HepG2 (cell line): ENCODE measurements around the gene SEC14L5. TPM values are rescaled to one million over a fixed set of nuclear protein-coding genes. Genes with fewer than 3 reads are reported as not detected.

ENCODE experiments used
- ATAC-seq: fragments of 200-7000 bp; cut with Tn5 transposase; 3 replicates; pipeline ENCODE4 v1.9.1; 2020; ENCODE audit warnings: mild to moderate bottlenecking, moderate library complexity
- BruUV-seq: library from RNA; stranded (reverse); fragments of 400-500 nt; replicated peaks from 2 replicates; lab custom pipeline; 2021; lab: Mats Ljungman, UMichigan
- CTCF ChIA-PET: fragments of 300-600 bp; formaldehyde crosslinking; extraction: SDS; loops from one replicate; lab custom pipeline; 2021; ENCODE audit warnings: low total read pairs, inconsistent platforms, low intra/inter-chr PET ratio; lab: Yijun Ruan, JAX
- POLR2A ChIA-PET: fragments of 350-600 bp; sonication (Branson Sonifier 250); formaldehyde crosslinking; loops from one replicate; lab custom pipeline; 2020; ENCODE audit warnings: antibody characterized with exemption, inconsistent platforms; lab: Yijun Ruan, JAX
- DNase-seq: peaks from one replicate; pipeline ENCODE4 v3.0.0-alpha.2; 2015; ENCODE audit warnings: low spot score
- FAIRE-seq: peaks from 3 replicates; lab custom pipeline; 2011; peaks lifted over from hg19 to GRCh38; lab: Jason Lieb, UNC
- H2AFZ ChIP-seq: one replicate; pipeline ENCODE4 v1.6.1; 2011; ENCODE audit warnings: low read length, inconsistent platforms
- H3K27ac ChIP-seq: fragments of 300-600 bp; 3 replicates; pipeline ENCODE4 v1.8.0; 2011; ENCODE audit warnings: mixed run types, mild to moderate bottlenecking, mixed read lengths, low read length, inconsistent platforms; ENCODE audit not compliant: insufficient read depth; ENCODE audit errors: extremely low read length
- H3K27me3 ChIP-seq, 2 experiments: fragments of 200-600 bp in 1 of 2; 2 replicates in 1 of 2; 3 replicates in 1 of 2; pipeline versions ENCODE4 v1.6.0 to v1.8.0; 2011; ENCODE audit warnings: low read length in 2 of 2, mild to moderate bottlenecking in 2 of 2, moderate library complexity in 2 of 2, inconsistent platforms in 1 of 2; ENCODE audit not compliant: insufficient read depth in 2 of 2, control insufficient read depth in 1 of 2
- H3K36me3 ChIP-seq, 2 experiments: fragments of 200-600 bp in 1 of 2; replicated peaks in 1 of 2; 2 replicates in 1 of 2; 3 replicates in 1 of 2; pipeline versions ENCODE4 v1.5.1 to v1.8.0; 2011; ENCODE audit warnings: low read length in 2 of 2, inconsistent platforms in 1 of 2; ENCODE audit not compliant: insufficient read depth in 2 of 2, control insufficient read depth in 1 of 2
- H3K4me1 ChIP-seq: 2 replicates; pipeline ENCODE4 v1.5.1; 2012; ENCODE audit warnings: low read length, inconsistent platforms; ENCODE audit not compliant: insufficient read depth
- H3K4me2 ChIP-seq: 2 replicates; pipeline ENCODE4 v1.6.0; 2011; ENCODE audit warnings: low read depth, low read length, inconsistent platforms
- H3K4me3 ChIP-seq, 3 experiments: fragments of 200-600 bp in 1 of 3; sonication (generic), shearing (Covaris generic) in 1 of 3; replicated peaks in 1 of 3; 2 replicates each; pipeline ENCODE4 v1.5.1; 2011 to 2016; ENCODE audit warnings: low read length in 3 of 3, inconsistent platforms in 2 of 3, low read depth in 2 of 3, mild to moderate bottlenecking in 2 of 3, control low read depth in 1 of 3, mixed read lengths in 1 of 3; ENCODE audit not compliant: insufficient read depth in 1 of 3
- H3K79me2 ChIP-seq: one replicate; pipeline ENCODE4 v1.6.1; 2011; ENCODE audit warnings: low read length, inconsistent platforms; ENCODE audit not compliant: insufficient read depth
- H3K9ac ChIP-seq: 2 replicates; pipeline ENCODE4 v1.6.0; 2011; ENCODE audit warnings: mild to moderate bottlenecking, low read depth, low read length, inconsistent platforms; ENCODE audit not compliant: insufficient read depth
- H3K9me3 ChIP-seq: 2 replicates; pipeline ENCODE4 v1.5.1; 2012; ENCODE audit warnings: mild to moderate bottlenecking, low read length
- H4K20me1 ChIP-seq: 2 replicates; pipeline ENCODE4 v1.6.0; 2011; ENCODE audit warnings: inconsistent platforms, mild to moderate bottlenecking, low read length, moderate library complexity; ENCODE audit not compliant: insufficient read depth
- CBX5 ChIP-seq: sonication (generic); formaldehyde crosslinking; IDR thresholded peaks from 2 replicates; pipeline ENCODE4 v1.4.0; 2020; ENCODE audit warnings: missing genetic modification reagents, borderline replicate concordance
- CTCF ChIP-seq: sonication (generic); formaldehyde crosslinking; IDR thresholded peaks from 2 replicates; pipeline ENCODE4 v1.5.0; 2020; ENCODE audit warnings: mild to moderate bottlenecking, missing genetic modification reagents, moderate library complexity
- MTA1 ChIP-seq: sonication (generic); formaldehyde crosslinking; IDR thresholded peaks from 2 replicates; pipeline ENCODE4 v1.4.0; 2020; ENCODE audit warnings: missing genetic modification reagents, mild to moderate bottlenecking, borderline replicate concordance
- NFYC ChIP-seq: IDR thresholded peaks from 2 replicates; pipeline ENCODE4 v1.6.1; 2016; ENCODE audit warnings: missing genetic modification reagents, missing compliant biosample characterization
- TBX2 ChIP-seq: sonication (generic); formaldehyde crosslinking; IDR thresholded peaks from 2 replicates; pipeline ENCODE4 v1.5.0; 2020; ENCODE audit warnings: missing genetic modification reagents, mild to moderate bottlenecking, borderline replicate concordance
- ZKSCAN1 ChIP-seq: fragments of 150-350 bp; IDR thresholded peaks from 2 replicates; pipeline ENCODE4 v1.6.1; 2014; ENCODE audit warnings: low read length
- ZMYM3 ChIP-seq: sonication (generic); formaldehyde crosslinking; IDR thresholded peaks from 2 replicates; pipeline ENCODE4 v1.5.1; 2020; ENCODE audit warnings: mild to moderate bottlenecking, missing genetic modification reagents
- ZNF788 ChIP-seq: sonication (generic); formaldehyde crosslinking; IDR thresholded peaks from 2 replicates; pipeline ENCODE4 v1.5.0; 2020; ENCODE audit warnings: mild to moderate bottlenecking, missing genetic modification reagents, borderline replicate concordance
- WGBS: methylation state at CpG from one replicate; pipeline ENCODE4 v1.1.6; 2017; ENCODE audit warnings: low lambda C conversion rate; 5-methylcytosine and 5-hydroxymethylcytosine counted together
- in situ Hi-C: cut with HindIII; loops from 2 replicates; pipeline ENCODE4 v1.10.0; 2017; ENCODE audit warnings: low pct_unique_long_range_greater_than_20kb; ENCODE audit not compliant: extremely low pct_ligation_motif_present
- intact Hi-C: fragments of 100-400 bp; cut with micrococcal nuclease; formaldehyde crosslinking; loops from one replicate; pipeline ENCODE4 v1.10.0; 2022; ENCODE audit not compliant: unreplicated experiment
- polyA plus RNA-seq, 8 experiments: library from polyadenylated mRNA; depleted of rRNA in 3 of 8; stranded (reverse) in 7 of 8; unstranded in 1 of 8; fragments of >200 nt; fragmentation: Illumina TruSeq in 4 of 8; extraction: Trizol in 4 of 8; gene quantifications; 2 replicates each; pipeline versions ENCODE4 v1.2.1 to v1.2.3, GENCODE V29; 2011 to 2016; ENCODE audit warnings: low read depth in 4 of 8, missing spikeins in 1 of 8, mixed read lengths in 1 of 8; ENCODE audit not compliant: insufficient read depth in 1 of 8
- total RNA-seq, 5 experiments: library from RNA; depleted of rRNA; stranded (reverse); fragments of >200 nt; fragmentation: Illumina TruSeq; extraction: Trizol; gene quantifications; 2 replicates each; pipeline ENCODE4 v1.2.3, GENCODE V29; 2016; ENCODE audit warnings: low read depth in 1 of 5

SEC14L5 gene
- total and polyA plus RNA-seq, 2 of the 13 experiments (the other 11 are each of a cell fraction or from before 2014, with no cell fraction given): 0.40 to 0.42 TPM

GRCh38 chr16:4987580-4988374 is 29.6 kb downstream of the SEC14L5 start (continued):
- peak; percentile 40; the same call in 1 of the 2 replicates for TF ChIP-seq CTCF (CRISPR knock-in tag)
- TF ChIP-seq ZNF788: peak; percentile 36; the same call in 1 of the 2 replicates
- TF ChIP-seq TBX2 (CRISPR knock-in tag): 0 out of 2 replicates have a peak, but pooled peaks have one; percentile 33
- TF ChIP-seq MTA1 (CRISPR knock-in tag): no peak

GRCh38 chr16:4988647-4989046 is 30.5 kb downstream of the SEC14L5 start:
- no TSS peak for BruUV-seq
- Histone ChIP-seq H3K27me3 (peaks cover 7 to 43% of the 10 kb centered on the region in 2 experiments), H3K4me3 (no peak overlapping the region), H3K9ac (no peak overlapping the region), H2AFZ (no peak overlapping the region), H3K4me2 (no peak overlapping the region), H3K36me3 (no peaks in the 10 kb centered on the region), H3K79me2 (no peaks in the 10 kb centered on the region), H4K20me1 (no peaks in the 10 kb centered on the region), H3K4me1 (peaks cover 13% of the 10 kb centered on the region), H3K27ac (no peak overlapping the region), H3K9me3 (no peaks in the 10 kb centered on the region)
- CTCF ChIA-PET: no interaction called here
- DNase-seq (no peak), ATAC-seq (no peak), FAIRE-seq (no peak)
- 74% methylated on average over 5 of the region's 5 CpGs for WGBS
- intact Hi-C loops (no loop called here), in situ Hi-C loops (no loop called here)
- TF ChIP-seq CBX5 (CRISPR knock-in tag) (0 out of 2 replicates have a peak, but pooled peaks have one; percentile 15), ZMYM3 (peak; percentile 57; the same call in 1 of the 2 replicates), ZKSCAN1 (peak; percentile 85), NFYC (CRISPR knock-in tag) (no peak)
- POLR2A ChIA-PET: no interaction called here
